ENCODE data around the gene ZG16.
"Not testable (repeated sequence)": the region's sequence is repeated elsewhere in the genome, so short reads cannot be mapped to it uniquely, and the experiment has no call there.

The ZG16 gene

DNA sequence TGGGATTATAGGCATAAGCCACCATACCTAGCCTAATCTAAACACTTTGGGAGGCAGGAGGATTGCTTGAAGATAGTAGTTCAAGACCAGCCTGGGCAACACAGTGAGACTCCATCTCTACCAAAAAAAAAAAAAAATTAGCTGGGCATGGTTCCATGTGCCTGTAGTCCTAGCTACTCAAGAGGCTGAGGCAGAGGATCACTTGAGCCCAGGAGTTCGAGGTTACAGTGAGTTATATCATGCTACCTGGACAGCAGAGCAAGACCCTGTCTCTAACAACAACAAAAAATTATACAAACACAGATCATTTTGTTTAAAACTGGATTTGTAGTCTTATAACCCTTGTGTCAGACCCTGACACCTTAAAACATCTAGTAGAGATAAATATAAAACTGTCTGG, 24.5 kb upstream of the ZG16 start:
- DNase-seq = no peak

DNA sequence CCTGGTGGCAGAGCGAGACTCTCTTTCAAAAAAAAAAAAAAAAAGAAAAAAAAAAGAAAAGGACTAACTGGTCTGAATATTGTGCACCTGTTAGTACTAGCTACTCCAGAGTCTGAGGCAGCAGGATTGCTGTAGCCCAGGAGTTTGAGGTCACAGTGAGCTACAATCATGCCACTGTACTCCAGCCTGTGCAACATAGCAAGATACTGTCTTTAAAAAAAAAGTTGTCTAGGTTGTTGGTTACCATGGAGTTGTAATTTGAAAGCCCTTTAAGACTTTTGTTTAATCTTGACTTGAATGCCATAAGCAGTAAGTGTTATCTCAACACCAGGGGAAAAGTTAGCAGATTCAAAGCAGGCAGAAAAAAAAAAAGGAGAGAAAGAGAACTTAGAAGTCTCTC, 21.4 kb upstream of the ZG16 start:
- DNase-seq = no peak

DNA sequence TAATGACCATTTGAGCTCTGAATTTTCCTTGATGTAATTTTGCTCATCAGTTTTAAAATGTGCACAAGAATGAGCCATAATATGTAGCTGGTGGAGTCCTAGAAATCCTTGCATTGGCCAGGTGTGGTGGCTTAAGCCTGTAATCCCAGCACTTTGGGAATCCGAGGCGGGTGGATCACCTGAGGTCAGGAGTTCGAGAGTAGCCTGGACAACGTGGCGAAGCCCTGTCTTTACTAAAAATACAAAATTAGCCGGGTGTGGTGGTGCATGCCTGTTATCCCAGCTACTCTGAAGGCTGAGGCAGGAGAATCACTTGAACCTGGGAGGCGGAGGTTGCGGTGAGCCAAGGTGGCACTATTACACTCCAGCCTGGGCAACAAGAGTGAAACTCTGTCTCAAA, 21.0 kb upstream of the ZG16 start:
- not testable (repeated sequence) for DNase-seq

DNA sequence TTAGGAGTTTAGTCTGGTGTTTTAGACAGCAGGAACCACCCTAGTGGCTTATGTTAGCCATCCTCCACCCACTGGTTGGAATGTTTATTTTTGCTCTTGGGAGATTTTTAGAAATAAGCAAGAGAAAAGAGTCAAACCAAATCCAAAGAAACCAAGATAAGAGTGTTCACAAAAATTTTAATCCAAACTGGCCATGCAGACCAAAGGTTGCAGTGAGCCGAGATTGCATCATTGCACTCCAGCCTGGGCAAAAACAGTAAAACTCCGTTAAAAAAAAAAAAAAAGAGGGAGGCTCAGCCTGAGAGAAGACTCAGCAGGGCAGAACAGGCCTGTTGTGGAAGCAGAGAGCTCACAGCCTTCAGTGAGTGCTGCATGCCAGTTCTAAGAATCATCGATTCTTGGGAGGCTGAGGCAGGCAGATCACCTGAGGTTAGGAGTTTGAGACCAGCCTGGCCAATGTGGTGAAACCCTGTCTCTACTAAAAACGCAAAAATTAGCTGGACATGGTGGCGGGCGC, 20.0 kb upstream of the ZG16 start:
- DNase-seq = no peak

DNA sequence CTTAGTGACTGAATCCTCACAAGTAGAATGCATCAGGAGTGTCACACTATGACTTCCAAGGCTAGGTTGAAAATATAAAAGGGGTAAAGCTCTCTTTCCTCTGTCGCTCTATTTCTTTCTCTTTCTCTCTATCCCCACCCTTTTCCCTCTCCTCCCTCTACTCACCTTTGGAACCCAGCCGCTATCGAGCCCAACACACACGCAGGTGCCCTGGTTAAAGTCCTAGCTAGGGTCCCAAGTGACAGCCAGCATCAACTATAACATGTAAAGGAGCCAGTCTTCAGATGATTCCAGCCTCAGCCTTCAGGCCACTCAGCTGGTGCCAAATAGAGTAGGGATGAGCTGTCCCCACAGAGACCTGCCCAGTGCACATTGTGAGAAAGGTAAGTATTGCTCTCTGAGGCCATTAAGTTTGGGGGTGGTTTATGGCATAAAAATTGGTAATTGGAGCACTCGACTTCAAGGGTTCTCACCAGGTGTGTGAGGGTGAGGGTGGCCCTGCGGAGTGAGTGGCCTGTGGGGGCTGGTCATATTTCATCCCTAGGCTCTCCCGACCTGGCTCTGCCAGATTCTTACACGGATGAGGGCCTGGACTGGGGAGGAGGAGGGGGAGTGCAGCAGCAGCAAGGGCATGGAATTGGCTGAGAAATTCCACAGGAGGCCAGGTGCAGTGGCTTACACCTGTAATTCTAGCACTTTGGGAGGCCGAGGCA, 17.3 kb upstream of the ZG16 start:
- no peak for DNase-seq

DNA sequence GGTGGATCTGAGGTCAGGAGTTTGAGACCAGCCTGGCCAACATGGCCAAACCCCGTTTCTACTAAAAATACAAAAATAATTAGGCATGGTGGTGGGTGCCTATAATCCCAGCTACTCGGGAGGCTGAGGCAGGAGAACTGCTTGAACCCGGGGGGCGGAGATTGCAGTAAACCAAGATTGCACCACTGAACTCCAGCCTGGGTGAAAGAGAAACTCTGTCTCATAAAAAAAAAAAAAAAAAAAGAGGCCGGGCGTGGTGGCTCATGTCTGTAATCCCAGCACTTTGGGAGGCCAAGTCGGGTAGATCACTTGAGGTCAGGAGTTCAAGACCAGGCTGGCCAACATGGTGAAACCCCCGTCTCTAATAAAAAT, 16.8 kb upstream of the ZG16 start:
- DNase-seq = not testable (repeated sequence)

DNA sequence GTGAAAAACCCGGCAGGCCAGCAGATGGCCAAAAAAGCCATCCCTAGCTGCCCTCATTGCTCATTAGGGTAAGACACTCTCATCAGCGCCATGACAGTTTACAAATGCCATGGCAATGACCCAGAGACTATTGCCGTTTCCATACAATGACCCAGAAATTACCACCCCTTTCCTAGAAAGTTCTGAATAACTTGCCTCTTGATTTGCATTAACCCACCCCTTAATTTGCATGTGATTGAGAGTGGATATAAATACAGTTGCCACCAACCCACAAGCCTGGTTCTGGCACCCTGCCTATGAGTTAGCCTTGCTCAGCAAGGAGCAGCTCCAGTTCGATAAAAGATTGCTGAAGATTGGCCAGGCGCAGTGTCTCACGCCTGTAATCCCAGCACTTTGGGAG, 16.2 kb upstream of the ZG16 start:
- no peak for DNase-seq

DNA sequence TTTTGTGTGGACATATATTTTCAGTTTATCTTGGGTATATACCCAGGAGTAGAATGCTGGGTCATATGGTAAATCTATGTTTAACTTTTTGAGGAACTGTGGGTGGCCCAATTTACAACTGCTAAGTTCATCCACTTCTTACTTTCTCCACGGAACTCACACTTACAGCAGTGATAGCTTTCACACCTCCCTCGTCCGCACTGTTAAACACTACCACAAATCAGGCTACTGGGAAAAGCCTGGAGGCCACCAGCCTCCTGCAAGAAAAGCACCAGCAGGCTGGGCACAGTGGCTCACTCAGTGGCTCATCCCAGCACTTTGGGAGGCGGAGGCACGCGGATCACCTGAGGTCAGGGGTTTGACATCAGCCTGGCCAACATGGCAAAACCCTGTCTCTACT, 14.7 kb upstream of the ZG16 start:
- DNase-seq = no peak

DNA sequence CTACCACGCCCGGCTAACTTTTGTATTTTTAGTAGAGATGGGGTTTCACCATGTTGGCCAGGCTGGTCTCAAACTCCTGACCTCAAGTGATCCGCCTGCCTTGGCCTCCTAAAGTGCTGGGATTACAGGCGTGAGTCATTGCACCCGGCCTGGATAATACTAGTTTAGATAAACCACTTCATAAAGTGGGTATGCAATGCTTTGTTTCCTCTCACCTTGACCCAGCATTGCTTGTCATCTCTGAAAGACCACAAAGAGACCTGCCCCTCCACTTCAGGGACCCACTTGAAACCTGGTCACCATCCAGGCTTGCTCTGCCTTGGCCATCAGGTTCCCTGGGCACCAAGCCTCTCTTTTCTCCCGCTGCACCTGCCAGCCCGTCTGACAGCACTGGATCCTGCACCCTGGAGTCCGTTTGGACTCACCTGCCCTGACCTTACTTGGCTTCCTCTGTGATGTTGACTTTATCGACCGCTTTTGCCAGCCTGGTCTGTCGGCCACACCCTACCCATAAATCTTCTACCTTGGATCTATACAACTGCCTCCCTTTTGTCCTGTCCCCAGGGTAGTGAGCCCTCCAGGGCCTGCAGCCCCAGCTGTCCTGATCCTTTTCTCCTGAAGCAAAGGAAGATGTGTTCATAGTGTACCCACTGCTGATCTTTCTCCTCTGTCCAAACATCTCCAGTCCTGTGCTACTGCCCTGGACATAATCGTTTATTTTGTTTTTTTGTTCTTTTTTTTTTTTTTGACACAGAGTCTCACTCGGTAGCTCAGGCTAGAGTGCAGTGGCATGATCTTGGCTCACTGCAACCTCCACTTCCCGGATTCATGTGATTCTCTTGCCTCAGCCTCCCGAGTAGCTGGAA, 12.7 kb upstream of the ZG16 start:
- no peak for DNase-seq

DNA sequence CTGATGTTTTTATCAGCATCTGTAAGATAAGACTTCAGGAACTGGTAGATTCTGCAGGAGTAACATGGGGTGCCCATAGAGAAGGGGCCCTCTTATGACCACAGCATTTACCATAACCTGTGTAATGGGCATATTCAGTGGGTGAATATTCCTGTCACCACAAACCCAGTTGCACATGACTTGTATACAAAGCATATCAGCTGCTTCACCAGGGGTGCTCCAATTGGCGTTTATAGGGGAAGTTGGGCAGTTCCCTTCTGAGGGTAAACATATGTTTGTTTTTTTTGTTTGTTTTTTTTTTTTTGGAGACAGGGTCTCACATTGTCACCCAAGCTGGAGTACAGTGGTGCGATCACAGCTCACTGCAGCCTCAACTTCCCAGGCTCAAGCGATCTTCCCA, 11.5 kb upstream of the ZG16 start:
- no peak for DNase-seq

DNA sequence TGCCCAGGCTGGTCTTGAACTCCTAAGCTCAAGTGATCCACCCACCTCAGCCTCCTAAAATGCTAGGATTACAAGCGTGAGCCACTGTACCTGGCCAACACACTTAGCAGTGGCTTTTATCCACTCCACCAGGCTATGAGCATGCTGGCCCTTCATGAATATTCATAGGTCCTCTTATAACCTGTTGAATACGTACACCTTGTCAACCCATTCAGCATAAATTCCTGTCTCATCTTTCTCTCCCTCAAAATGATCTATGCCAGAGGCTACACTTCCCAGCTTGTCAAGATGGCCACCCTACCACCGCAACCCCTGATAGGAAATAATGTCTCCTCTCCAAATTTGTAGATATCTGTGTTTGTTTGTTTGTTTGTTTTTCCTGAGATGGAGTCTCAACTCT, 11.0 kb upstream of the ZG16 start:
- no peak for DNase-seq

DNA sequence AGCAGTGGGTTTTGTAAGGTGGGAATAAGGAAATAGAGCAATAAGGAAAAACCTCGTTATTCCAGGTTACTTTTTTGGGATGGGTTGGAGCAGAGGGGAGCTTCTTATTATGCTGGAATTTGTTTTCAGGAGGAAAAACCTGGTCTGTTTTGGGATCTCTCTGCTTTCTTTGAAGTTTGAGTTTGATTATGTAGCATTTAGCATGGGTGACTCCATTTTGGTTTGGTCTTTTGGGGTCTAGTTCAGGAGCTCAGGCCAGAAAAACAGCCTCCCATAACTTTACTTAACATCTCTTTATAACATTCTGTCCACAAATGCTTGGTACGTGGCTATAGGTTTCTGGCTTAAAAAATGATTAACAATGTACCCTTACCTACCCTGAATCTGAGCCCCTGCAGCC, 8.5 kb upstream of the ZG16 start:
- DNase-seq = no peak

DNA sequence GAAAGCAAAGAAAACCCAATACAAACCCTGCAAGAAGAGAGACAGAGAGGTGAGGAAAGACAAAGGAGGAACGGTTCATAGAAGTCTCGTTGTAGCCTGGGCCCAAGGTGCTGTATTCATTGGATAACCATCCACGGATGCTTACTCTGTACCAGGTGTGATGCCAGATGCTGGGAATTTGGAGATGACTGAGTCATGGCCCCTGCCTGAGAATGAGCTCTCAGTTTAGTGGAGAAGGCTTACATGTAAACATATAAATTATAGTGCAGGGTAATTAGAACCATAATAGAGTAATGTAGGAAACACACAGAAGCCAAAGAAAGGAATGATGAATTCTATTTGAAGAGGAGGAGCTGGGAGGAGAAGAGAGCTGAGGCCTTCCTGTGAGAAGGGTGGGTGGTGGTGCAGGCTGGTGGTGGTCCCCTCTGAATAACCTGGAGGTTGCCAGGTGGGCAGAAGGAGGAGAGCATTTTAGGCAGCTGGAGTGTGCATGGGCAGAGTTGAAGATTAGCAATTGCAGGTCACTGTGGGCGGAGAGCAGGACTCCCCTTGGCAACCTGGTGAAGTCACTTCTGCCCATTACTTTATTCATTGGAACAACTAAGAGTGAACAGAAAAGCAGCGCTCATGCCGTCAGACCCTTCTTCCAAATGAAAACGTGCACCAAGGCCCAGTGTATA, 7.7 kb upstream of the ZG16 start:
- DNase-seq = no peak

DNA sequence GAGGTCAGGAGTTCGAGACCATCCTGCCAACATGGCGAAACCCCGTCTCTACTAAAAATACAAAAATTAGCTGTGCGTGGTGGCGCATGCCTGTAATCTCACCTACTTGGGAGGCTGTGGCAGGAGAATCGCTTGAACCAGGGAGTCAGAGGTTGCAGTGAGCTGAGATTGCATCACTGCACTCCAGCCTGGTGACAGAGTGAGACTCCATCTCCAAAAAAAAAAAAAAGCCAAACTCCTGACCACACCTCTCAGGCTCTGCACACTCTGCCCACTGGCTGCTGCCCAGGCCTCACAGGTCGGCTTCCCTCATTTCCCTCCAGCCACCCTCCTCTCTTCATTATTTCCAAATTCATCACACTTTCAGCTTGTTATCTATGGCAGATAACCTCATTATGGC, 5.7 kb upstream of the ZG16 start:
- DNase-seq = not testable (repeated sequence)

DNA sequence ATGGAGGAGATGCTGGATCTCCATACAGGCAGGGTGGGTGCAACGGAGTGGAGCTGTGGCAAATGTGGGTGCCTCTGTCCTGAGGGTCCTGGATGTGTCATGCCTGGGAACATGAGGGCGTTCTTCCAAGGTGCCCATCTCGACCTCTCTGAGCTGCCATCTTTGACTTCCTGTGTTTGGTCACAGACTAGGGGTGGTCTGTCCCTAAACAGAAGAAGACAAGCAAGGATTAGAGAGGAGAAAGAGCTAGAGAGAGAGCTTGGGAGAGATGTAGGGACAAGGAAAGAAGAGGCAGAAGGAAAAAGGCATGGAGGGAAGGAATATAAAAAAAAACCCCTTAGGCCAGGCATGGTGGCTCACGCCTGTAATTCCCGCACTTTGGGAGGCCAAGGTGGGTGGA, 3.3 kb upstream of the ZG16 start:
- no peak for DNase-seq

DNA sequence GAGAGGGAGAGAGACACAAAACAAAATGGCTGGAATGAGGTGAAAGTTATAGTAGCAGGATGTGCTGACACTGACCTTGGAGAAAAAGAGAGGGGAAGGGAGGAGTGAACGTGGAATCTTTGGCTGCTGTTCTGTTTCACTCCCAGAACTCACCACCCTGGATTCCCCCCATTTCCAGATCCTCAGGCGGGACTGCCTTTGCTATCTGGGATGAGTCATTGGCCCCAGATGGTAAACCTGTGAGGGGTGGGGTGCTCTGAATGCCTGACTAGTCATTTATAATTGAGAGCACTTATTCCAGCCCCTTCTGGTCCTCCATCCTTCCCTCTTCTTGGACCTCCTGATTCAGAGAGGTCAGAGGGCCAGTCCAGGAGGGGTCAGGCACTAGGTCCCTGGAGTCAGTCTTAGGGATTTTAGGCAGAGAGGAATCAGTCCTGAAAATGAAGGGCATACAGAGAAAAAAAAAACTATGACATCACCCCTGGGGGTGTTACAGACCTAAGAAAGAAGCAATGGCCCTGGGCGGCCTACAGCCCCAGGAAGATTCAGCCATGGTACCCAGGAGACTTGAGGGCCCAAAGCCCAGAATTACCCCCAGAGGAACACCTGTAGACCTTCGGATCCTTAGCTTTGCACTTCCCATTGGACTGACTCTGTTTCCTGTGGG, 2.2 kb upstream of the ZG16 start:
- no peak for DNase-seq

DNA sequence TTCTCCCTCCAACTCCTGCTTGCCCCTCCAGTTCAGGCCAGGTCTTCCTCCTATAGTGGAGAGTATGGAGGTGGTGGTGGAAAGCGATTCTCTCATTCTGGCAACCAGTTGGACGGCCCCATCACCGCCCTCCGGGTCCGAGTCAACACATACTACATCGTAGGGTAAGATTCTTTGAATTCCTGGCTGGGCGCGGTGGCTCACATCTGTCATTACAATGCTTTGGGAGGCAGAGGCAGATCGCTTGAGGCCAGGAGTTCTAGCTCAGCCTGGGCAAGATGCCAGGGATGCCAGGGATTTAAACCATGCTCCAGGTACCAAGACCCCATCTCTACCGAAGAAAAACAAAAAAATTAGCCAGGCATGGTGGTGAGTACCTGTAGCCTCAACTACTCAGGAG, 1.4 kb downstream of the ZG16 start:
- no peak for DNase-seq

DNA sequence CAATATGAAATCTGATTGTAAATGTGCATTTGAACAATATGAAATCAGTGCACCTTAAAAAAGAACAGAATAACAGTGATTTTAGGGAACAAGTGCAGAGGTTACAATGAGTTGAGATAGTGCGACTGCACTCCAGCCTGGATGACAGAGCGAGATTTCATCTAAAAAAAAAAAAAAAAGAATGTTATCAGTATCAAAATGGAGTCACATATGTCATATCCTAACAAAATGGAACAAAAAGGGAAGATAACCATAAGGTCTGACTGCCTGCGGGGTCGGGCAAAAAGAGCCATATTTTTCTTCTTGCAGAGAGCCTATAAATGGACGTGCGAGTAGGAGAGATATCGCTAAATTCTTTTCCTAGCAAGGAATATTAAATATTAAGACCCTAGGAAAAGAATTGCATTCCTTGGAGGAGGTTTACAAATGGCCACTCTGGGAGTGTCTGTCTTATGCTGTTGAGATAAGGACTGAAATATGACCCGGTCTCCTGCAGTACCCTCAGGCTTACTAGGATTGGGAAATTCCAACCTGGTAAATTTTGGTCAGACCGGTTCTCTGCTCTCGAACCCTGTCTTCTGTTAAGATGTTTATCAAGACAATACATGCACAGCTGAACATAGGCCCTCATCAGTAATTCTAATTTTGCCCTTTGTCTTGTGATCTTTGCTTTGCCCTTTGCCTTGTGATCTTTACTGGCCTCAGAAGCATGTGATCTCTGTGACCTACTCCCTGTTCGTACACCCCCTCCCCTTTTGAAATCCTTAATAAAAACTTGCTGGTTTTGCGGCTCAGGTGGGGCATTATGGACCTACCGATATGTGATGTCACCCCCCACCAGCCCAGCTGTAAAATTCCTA, 5.3 kb downstream of the ZG16 start:
- DNase-seq = not testable (repeated sequence)

DNA sequence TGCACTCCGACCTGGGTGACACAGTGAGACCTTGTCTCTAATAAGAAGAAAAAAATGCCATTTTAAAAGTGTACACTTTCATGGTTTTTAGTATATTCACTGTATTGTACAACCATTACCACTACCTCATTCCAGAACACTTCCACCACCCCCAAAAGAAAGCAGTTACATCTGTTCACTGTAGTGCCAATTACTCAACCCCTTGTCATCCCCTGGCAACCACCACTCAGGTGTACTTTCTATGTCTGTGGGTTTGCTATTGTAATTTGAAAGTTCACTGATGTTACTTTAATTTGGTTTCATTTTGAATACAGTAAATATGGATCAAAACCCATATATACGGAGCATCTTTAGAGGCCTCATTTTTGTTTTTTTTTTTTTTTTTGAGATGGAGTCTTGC, 6.1 kb downstream of the ZG16 start:
- DNase-seq = no peak

DNA sequence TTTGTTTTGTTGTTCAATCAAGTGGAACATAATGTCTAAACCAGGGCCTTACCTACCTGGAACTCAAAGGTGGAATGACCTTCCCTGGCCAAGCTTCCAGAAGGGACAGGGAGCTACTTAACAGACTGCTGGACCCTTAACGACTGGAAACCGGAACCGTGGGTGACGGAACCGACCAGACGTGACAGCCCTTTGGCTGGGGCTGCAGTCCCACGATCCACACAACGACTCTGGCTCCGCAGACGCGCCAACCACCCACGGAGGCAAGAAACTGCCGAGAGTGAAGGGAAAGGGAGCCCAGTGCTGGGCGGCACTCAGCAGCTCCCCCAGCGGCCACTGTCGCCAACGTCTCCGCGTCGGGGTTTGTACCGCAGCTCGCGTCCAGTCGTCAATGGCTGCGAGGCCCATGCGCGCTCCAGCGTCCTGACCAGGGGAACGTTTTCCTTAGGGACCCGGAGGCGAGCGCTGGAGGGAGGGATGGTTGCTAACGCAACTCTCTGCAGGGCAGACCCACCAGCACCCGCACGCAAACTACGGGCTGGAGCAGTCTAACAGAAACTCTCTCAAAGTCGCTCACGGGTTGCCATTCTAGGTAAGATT, 6.9 kb downstream of the ZG16 start:
- DNase-seq = no peak

DNA sequence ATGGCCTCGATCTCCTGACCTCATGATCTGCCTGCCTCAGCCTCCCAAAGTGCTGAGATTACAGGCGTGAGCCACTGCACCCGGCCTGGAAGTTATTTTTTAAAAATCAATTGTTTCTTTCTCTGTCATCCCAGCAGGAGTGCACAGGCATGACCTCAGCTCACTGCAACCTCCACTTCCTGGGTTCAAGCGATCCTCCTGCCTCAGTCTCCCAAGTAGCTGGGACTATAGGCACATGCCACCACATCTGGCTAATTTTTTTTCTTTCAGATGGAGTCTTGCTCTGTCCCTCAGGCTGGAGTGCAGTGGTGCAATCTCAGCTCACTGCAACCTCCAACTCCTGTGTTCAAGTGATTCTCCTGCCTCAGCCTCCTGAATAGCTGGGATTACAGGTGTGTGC, 9.1 kb downstream of the ZG16 start:
- not testable (repeated sequence) for DNase-seq

DNA sequence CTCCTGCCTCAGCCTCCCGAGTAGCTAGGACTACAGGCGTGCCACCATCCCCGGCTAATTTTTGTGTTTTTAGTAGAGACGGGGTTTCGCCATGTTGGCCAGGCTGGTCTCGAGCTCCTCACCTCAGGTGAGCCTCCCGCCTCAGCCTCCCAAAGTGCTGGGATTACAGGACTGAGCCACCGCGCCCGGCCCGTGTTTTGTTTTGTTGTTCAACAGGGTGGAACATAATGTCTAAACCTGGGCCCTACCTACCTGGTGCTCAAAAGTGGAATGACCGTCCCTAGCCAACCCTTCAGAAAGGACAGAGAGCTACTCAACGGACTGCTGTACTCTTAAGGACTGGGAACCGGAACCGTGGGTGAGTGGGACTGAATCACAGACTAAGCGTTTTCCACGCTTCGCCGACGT, 11.7 kb downstream of the ZG16 start:
- DNase-seq = no peak
